WI38 (cell line): ENCODE measurements around the gene CDK4.
"Not testable (repeated sequence)": the region's sequence is repeated elsewhere in the genome, so short reads cannot be mapped to it uniquely, and the experiment has no call there.

Experiments
- H3K4me3 ChIP-seq: 2 replicates; pipeline ENCODE4 v1.5.1; 2011; ENCODE audit warnings: low read depth, mild to moderate bottlenecking, control low read depth, low read length
- TF ChIP-seq, protein P1 (sequence below): IDR thresholded peaks from 2 replicates; pipeline ENCODE4 v1.5.1; 2012; ENCODE audit warnings: low read depth, mild to moderate bottlenecking, control low read depth, low read length

CDK4 gene

DNA sequence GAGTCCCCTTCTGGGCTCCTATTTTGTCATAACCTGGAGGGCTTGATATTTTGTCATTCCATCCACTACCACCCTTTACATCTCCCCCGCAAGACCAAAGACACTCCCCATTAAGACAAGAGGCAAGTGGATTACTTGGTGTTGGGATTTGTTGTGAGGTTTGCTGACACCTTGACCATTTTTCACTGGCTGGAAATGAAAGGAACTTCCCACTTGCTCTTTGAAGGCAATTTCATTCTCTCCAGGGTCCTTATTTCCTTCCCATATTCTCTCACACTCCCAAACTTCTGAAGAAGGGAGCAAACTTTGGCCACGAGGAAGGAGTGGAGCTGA lies 28.5 kb downstream of the CDK4 start:
- H3K4me3 ChIP-seq, result no peak overlapping the region
- TF ChIP-seq, protein P1, sequence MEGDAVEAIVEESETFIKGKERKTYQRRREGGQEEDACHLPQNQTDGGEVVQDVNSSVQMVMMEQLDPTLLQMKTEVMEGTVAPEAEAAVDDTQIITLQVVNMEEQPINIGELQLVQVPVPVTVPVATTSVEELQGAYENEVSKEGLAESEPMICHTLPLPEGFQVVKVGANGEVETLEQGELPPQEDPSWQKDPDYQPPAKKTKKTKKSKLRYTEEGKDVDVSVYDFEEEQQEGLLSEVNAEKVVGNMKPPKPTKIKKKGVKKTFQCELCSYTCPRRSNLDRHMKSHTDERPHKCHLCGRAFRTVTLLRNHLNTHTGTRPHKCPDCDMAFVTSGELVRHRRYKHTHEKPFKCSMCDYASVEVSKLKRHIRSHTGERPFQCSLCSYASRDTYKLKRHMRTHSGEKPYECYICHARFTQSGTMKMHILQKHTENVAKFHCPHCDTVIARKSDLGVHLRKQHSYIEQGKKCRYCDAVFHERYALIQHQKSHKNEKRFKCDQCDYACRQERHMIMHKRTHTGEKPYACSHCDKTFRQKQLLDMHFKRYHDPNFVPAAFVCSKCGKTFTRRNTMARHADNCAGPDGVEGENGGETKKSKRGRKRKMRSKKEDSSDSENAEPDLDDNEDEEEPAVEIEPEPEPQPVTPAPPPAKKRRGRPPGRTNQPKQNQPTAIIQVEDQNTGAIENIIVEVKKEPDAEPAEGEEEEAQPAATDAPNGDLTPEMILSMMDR, result no peak

DNA sequence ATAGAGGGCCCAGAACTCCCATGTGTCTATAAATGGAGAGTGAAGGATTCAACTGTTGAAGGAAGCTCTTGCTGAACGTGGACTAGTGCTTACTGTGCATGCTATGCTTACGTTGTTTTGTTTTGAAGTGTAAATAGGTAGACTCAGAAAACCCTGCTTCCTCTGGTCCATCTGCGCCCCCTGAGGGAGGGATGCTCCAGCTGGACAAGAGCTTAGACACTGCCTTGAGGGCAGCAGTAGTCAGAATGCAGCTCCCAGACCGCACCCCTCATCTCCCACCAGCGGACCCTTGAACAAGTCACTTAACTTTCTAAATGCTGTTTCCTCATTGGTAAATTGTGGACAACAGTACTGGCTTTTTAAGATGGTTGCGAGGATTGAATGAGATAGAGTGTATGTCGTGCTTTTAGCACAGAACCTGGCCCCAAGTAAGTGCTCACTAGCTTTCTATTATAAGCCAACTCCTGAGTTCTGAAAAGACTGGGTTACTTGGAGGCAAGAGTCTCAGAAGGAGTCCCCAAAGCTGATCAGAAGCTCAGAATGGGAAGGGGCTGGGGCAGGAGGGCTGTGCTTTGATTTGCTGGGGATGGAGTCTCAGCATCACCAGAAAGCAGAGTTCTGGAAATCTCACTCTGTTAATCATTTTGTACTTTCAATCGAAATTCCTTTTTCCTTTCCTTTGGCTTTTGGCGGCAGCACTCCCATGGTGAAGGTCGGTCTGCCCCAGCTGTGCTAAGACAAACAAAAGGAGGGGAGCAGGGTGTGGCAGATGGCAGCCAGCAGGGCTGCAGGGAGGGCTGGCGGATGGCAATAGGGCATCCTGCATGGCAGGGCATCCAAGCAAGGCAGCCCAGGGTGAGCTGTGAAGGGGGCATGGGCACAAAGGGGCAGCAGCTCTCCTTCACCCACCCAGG lies 29.1 kb downstream of the CDK4 start:
- no peak overlapping the region for H3K4me3 ChIP-seq
- TF ChIP-seq, protein P1, result no peak

DNA sequence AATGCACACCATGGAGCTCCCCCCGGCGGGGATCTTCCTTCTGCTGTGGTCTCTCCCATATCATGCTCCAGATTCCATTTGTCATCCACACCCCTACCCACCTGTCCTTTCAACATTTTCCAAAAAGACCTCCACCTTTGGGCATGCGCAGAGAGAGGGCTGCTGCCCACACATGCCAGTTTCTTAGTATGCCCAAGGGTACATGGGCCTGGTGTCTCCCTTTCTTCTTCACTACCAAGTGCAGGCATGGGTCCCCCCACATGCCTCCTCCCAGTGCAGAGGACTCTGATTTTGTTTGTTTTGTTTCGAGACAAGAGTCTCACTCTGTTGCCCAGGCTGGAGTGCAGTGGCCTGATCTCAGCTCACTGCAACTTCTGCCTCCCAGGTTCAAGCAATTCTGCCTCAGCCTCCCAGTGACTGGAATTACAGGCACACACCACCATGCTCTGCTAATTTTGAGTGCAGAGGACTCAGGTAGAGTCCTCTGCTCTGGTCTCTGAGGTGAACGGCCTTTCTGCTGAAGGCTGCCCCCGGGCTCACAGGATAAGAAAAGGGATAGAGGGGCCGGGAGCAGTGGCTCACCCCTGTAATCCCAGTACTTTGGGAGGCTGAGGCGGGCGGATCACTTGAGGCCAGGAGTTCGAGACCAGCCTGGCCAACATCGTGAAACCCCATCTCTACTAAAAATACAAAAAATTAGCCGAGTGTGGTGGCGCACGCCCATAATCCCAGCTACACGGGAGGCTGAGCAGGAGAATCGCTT lies 30.1 kb downstream of the CDK4 start:
- not testable (repeated sequence) for H3K4me3 ChIP-seq

DNA sequence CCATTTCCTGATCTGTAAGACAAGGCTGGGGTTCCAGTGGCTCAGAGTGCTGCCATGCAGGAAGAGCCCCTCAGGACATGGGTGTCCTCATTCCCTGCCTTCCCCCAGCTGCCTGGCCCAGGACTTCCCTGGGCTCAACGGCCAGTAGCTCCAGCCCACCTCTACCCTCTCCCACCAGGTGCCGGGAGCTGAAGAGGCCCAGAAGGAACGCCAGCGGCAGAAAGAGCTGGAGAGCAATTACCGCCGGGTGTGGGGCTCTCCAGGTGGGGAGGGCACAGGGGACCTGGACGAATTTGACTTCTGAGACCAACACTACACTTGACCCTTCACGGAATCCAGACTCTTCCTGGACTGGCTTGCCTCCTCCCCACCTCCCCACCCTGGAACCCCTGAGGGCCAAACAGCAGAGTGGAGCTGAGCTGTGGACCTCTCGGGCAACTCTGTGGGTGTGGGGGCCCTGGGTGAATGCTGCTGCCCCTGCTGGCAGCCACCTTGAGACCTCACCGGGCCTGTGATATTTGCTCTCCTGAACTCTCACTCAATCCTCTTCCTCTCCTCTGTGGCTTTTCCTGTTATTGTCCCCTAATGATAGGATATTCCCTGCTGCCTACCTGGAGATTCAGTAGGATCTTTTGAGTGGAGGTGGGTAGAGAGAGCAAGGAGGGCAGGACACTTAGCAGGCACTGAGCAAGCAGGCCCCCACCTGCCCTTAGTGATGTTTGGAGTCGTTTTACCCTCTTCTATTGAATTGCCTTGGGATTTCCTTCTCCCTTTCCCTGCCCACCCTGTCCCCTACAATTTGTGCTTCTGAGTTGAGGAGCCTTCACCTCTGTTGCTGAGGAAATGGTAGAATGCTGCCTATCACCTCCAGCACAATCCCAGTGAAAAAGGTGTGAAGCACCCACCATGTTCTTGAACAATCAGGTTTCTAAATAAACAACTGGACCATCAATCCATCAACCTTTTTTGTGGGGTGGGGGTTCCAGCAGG lies 31.2 kb downstream of the CDK4 start:
- H3K4me3 ChIP-seq, result no peak overlapping the region
- TF ChIP-seq, protein P1, result no peak

DNA sequence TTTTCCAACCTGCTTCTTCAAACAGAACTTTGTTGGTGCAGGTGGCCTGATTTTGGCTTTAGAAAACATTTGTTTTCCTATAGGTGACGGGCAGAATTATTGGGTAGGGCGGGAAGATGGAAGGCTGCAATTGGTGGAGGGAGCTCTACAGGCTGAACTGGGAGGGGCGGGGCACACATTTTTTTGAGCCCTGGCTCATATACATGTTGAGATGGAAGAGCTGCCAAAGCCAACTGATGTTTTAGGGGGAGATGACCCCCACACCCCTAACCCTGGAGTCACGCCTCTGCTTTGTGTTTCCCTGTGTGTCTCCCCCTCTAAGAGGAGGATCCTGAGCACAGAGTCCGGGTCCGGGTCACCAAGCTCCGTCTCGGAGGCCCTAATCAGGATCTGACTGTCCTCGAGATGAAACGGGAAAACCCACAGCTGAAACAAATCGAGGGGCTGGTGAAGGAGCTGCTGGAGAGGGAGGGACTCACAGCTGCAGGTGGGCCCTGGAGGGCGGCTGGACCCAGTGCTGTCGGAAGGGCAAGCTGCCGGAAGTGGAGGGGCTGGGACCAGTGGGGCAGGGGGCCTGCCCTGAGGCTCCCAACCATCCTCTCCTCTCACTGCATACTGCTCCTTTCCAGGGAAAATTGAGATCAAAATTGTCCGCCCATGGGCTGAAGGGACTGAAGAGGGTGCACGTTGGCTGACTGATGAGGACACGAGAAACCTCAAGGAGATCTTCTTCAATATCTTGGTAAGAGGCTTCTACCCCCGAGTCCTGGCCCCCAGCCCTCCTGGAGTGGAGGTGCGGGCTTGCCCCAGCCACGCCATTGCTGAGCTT lies 32.1 kb downstream of the CDK4 start:
- H3K4me3 ChIP-seq, result no peak overlapping the region
- TF ChIP-seq, protein P1, result no peak

DNA sequence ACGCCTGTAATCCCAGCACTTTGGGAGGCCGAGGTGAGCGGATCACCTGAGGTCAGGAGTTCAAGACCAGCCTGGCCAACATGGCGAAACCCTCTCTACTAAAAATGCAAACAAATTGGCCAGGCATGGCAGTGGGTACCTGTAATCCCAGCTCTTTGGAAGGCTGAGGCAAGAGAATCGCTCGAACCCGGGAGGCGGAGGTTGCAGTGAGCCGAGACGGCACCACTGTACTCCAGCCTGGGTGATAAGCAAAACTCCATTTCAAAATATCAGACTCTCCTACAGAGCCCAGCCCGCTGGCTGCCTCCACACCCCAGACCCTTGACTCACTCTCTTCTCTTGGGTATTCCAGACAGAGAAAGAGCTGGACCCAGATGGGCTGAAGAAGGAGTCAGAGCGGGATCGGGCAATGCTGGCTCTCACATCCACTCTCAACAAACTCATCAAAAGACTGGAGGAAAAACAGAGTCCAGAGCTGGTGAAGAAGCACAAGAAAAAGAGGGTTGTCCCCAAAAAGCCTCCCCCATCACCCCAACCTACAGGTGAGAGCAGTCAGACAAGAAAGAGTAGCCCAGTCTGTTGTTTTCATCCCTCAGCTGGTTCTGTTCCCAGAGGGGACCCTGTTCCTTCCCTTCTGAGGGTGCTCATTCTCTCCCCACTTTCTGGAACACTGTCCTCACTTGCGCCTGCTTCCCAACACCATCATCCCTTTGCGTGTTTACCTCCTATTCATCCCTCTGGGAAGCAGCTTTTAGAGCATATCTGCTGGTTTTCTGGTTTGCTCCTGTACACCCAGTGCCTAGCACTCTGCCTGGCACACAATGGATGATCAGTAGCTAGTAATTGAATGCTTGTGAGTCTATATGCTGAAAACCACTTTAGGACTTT lies 33.2 kb downstream of the CDK4 start:
- no peak overlapping the region for H3K4me3 ChIP-seq

More for the DNA sequence above, 33.2 kb downstream of the CDK4 start:
- TF ChIP-seq, protein P1, result no peak
